ENCODE results near the gene ENTPD3. TPM values are rescaled to one million over a fixed set of nuclear protein-coding genes. Genes with fewer than 3 reads are reported as not detected.

Gene ENTPD3, protein sequence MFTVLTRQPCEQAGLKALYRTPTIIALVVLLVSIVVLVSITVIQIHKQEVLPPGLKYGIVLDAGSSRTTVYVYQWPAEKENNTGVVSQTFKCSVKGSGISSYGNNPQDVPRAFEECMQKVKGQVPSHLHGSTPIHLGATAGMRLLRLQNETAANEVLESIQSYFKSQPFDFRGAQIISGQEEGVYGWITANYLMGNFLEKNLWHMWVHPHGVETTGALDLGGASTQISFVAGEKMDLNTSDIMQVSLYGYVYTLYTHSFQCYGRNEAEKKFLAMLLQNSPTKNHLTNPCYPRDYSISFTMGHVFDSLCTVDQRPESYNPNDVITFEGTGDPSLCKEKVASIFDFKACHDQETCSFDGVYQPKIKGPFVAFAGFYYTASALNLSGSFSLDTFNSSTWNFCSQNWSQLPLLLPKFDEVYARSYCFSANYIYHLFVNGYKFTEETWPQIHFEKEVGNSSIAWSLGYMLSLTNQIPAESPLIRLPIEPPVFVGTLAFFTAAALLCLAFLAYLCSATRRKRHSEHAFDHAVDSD
- total RNA-seq, result not detected in 2 replicates

DNA sequence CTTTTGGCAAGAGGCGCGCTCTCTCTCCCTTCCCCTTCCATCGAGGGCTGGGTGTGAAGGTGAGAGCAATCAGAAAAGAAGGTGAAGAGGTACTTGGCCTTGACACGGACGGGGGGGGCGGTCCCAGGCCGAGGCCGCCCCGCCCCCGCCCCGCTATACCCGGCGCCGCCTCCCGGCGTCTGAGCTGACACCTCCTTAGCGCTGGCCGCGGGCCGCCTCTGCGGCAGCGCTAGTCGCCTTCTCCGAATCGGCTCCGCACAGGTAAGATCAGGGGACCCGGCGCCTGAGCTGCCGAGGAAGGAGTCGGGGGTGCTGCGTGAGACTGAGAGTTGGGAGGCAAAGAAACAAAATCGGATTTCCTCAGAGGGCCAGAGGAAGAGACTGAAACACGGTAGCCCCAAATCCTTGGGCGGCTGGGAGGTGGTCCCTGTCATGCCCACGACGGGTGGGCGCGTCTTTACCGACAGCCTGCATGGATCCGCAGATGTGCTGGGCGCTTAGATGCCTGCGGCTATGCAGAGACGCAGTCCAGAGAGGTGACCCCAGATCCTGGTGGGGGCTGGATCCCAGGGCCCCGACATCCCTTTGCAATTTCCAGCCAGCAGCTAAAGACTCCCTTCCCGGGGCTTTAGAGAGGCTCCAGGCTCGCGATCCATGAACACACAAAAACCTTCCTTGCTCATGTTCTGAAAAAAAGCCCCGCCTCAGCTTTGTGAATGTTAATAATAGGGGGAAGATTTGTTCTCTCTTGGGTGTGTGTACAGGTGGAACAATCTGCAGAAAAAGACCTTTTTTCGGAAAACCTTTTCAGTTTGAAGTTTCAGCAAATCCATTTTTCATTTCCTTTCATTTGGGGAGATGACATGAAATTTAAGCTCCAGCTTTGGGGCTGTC, at the start of gene ENTPD3:
ENTPD3 (plus strand) TSS at position 184 of the 894 bp plus-strand sequence. CDS start 874 bp downstream, outside the sequence.
- Mint-ChIP-seq H3K27me3 (peaks cover 48% of the 10 kb centered on the region), H3K4me3 (peak within 1 kb of the TSS; percentile 69), H3K36me3 (ENCODE audit: low read depth) (no peaks in the 10 kb centered on the region), H3K27ac (no peak within 1 kb of the TSS), H3K4me1 (peaks cover 11% of the 10 kb centered on the region), H3K9me3 (no peaks in the 10 kb centered on the region)
- ChIA-PET POLR2A (no interaction called here), CTCF (no interaction called here)
- TF ChIP-seq, protein P1, sequence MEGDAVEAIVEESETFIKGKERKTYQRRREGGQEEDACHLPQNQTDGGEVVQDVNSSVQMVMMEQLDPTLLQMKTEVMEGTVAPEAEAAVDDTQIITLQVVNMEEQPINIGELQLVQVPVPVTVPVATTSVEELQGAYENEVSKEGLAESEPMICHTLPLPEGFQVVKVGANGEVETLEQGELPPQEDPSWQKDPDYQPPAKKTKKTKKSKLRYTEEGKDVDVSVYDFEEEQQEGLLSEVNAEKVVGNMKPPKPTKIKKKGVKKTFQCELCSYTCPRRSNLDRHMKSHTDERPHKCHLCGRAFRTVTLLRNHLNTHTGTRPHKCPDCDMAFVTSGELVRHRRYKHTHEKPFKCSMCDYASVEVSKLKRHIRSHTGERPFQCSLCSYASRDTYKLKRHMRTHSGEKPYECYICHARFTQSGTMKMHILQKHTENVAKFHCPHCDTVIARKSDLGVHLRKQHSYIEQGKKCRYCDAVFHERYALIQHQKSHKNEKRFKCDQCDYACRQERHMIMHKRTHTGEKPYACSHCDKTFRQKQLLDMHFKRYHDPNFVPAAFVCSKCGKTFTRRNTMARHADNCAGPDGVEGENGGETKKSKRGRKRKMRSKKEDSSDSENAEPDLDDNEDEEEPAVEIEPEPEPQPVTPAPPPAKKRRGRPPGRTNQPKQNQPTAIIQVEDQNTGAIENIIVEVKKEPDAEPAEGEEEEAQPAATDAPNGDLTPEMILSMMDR (IDR thresholded peaks at IDR 0.05), result no peak
- peak; percentile 62 for ATAC-seq (ENCODE audit: low read depth)
- DNase-seq, result no peak
- intact Hi-C loops (cut with micrococcal nuclease), result no loop called here

DNA sequence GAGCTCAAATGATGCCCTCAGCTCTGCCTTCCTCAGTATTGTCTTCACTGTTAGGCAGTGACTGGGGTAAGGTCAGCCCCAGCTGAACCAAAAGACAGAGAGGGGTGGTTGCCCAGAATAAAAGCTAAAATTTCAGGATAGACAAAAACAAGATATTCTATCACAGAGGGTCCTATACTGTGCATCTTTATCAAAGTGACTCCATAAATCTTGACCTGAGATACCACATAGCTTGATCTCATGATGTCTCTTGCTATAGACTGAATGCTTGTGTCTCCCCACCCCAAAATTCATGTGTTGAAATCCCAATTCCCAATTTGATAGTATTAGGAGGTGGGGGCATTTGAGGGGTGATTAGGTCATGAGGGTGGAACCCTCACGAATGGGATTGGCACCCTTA, 47.1 kb upstream of the ENTPD3 start:
- Mint-ChIP-seq H3K36me3 (ENCODE audit: low read depth) (no peaks in the 10 kb centered on the region), H3K9me3 (no peaks in the 10 kb centered on the region), H3K4me3 (no peak overlapping the region), H3K27me3 (peaks cover 2% of the 10 kb centered on the region), H3K4me1 (no peaks in the 10 kb centered on the region), H3K27ac (no peak overlapping the region)
- TF ChIP-seq, protein P1 (IDR thresholded peaks at IDR 0.05), result no peak
- intact Hi-C loops (cut with micrococcal nuclease), result no loop called here
- ChIA-PET POLR2A (no interaction called here), CTCF (no interaction called here)
- ATAC-seq (ENCODE audit: low read depth), result no peak
- DNase-seq, result no peak

DNA sequence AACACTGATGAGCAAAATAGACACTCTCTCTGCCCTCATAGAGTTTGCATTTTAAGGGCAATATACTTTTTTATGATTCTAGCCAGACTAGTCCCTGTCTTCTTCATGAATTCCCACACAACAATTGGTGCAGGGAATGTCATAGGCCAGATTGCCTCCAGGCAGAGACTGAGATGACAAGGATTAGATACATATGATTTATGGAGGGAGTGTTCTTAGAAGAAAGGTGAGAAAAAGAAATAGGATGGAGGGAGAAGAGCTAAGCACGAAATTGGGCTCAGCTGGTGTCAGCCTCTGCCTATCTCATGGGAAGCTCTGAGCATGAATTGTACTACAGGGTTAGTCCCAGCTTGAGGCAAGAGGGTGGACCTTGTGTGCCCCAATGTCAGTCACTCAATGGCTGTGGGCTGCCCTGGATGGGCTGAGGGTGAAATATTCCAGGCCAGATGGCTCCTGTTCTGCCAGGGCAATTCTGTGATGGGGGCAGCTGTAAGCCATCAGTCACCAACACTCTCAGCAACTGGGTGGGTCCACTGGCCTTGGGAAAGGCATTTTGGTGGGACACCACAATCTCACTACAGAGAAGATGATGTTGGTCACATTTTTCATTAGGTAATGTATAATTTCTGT, 46.3 kb upstream of the ENTPD3 start:
- Mint-ChIP-seq H3K4me3 (no peak overlapping the region), H3K36me3 (ENCODE audit: low read depth) (no peaks in the 10 kb centered on the region), H3K27me3 (peaks cover 2% of the 10 kb centered on the region), H3K27ac (no peak overlapping the region), H3K4me1 (no peaks in the 10 kb centered on the region), H3K9me3 (no peaks in the 10 kb centered on the region)
- DNase-seq, result no peak
- ChIA-PET CTCF (no interaction called here), POLR2A (no interaction called here)
- TF ChIP-seq, protein P1 (IDR thresholded peaks at IDR 0.05), result no peak
- intact Hi-C loops (cut with micrococcal nuclease), result no loop called here
- ATAC-seq (ENCODE audit: low read depth), result no peak

DNA sequence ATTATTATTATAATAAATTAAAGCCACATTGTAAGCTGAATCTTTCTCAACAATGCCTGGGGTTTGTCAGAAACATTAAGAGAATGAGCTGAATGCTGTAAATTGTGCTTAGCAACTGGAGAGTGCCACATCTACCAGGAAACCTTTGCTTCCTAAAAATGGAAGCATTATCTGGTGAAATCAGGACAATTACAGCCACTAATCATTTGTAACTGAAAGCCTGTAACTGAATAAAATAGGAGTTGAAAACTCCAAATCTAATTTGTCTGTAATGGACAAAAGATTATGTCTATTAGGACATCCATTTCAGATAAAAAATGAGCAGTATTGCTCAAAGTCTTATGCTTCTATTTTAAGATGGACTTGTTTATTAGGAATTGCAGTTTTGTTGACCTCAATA, 45.3 kb upstream of the ENTPD3 start:
- CTCF ChIA-PET, result no interaction called here
- no peak overlapping the region for H3K27ac Mint-ChIP-seq

More for the DNA sequence above, 45.3 kb upstream of the ENTPD3 start:
- DNase-seq (no peak), ATAC-seq (ENCODE audit: low read depth) (no peak)
- POLR2A ChIA-PET, result no interaction called here
- Mint-ChIP-seq H3K9me3 (no peaks in the 10 kb centered on the region), H3K36me3 (ENCODE audit: low read depth) (no peaks in the 10 kb centered on the region), H3K27me3 (peaks cover 2% of the 10 kb centered on the region), H3K4me3 (no peak overlapping the region), H3K4me1 (no peaks in the 10 kb centered on the region)
- TF ChIP-seq, protein P1 (IDR thresholded peaks at IDR 0.05), result no peak
- intact Hi-C loops (cut with micrococcal nuclease), result no loop called here
